ENCODE data around the gene NUCB2.

- TF ChIP-seq CHD2 (IDR thresholded peaks at IDR 0.05; ENCODE audit: low read length, partially characterized antibody) (no peak), RARB (CRISPR knock-in tag; IDR thresholded peaks at IDR 0.05) (no peak), MAX (IDR thresholded peaks at IDR 0.05) (no peak), FOSB (CRISPR knock-in tag; IDR thresholded peaks at IDR 0.05) (no peak), CTCF (IDR thresholded peaks at IDR 0.05) (no peak), SREBF2 (IDR thresholded peaks at IDR 0.05) (no peak)
Measured at GRCh38 chr11:17300372-17300771, 23.8 kb downstream of the NUCB2 start.
